Thoracic aorta (tissue), 2 donors: Measurements from ENCODE around the gene PARVA. TPM values are rescaled to one million over a fixed set of nuclear protein-coding genes. Genes with fewer than 3 reads are reported as not detected.

Experiments used
- ATAC-seq: fragments of 150-250 bp; one replicate; pipeline ENCODE4 v1.8.0; 2017; ENCODE audit warnings: low read depth; ENCODE audit not compliant: insufficient number of reproducible peaks, low FRiP score
- DNase-seq: peaks from one replicate; pipeline ENCODE4 v3.0.0-alpha.2; 2020; ENCODE audit warnings: low spot score
- H3K27ac ChIP-seq, 2 donors: fragments of 200-600 bp; sonication (generic); 1 replicate in 1 of 2; 2 replicates in 1 of 2; pipeline ENCODE4 v1.5.1; 2016; ENCODE audit warnings: mild to moderate bottlenecking in 2 of 2, moderate library complexity in 2 of 2
- H3K27me3 ChIP-seq: fragments of 200-600 bp; sonication (generic); replicated peaks from 2 replicates; pipeline ENCODE4 v1.6.0; 2016; ENCODE audit warnings: mild to moderate bottlenecking; ENCODE audit not compliant: insufficient read depth
- H3K36me3 ChIP-seq: fragments of 200-600 bp; sonication (generic); one replicate; pipeline ENCODE4 v1.5.1; 2016
- H3K4me1 ChIP-seq, 2 donors: fragments of 200-600 bp; sonication (generic); 1 replicate in 1 of 2; 2 replicates in 1 of 2; pipeline versions ENCODE4 v1.5.1 to v1.6.0; 2016; ENCODE audit warnings: low read depth in 2 of 2, mild to moderate bottlenecking in 1 of 2; ENCODE audit not compliant: control insufficient read depth in 1 of 2
- H3K4me3 ChIP-seq: fragments of 200-600 bp; sonication (generic); 2 replicates; pipeline ENCODE4 v1.5.1; 2016; ENCODE audit warnings: mild to moderate bottlenecking
- H3K9me3 ChIP-seq: fragments of 200-600 bp; sonication (generic); 2 replicates; pipeline ENCODE4 v1.5.1; 2016
- CTCF ChIP-seq: fragments of 200-600 bp; sonication (generic); IDR thresholded peaks from one replicate; pipeline ENCODE4 v1.5.1; 2019; ENCODE audit warnings: antibody characterized with exemption
- total RNA-seq, 2 donors: library from RNA; depleted of rRNA; stranded (reverse); fragments of >200 nt; gene quantifications; one replicate each; pipeline versions ENCODE4 v1.1.0 to v1.2.3, GENCODE V29; 2016

PARVA gene
- total RNA-seq, 2 donors from 2014 or later, result 96.7 to 99.7 TPM

- ATAC-seq, result no peak
- H3K27me3 ChIP-seq, result no peaks in the 10 kb centered on the region
- DNase-seq, result no peak
- peaks cover 59 to 75% of the 10 kb centered on the region in 2 donors for H3K4me1 ChIP-seq
- no peak overlapping the region for H3K4me3 ChIP-seq
- no peaks in the 10 kb centered on the region for H3K9me3 ChIP-seq
- TF ChIP-seq CTCF, result no peak
- H3K36me3 ChIP-seq, result no peaks in the 10 kb centered on the region
- H3K27ac ChIP-seq, result peak overlapping the region; percentile 59 to 70
Measured at GRCh38 chr11:12459374-12459773, 82.0 kb downstream of the PARVA start.

- Histone ChIP-seq H3K4me1 (peaks cover 57 to 69% of the 10 kb centered on the region in 2 donors), H3K9me3 (no peaks in the 10 kb centered on the region), H3K4me3 (no peak overlapping the region), H3K27me3 (no peaks in the 10 kb centered on the region), H3K36me3 (no peaks in the 10 kb centered on the region), H3K27ac (peak overlapping the region; percentile 5 to 70)
- no peak for TF ChIP-seq CTCF
- no peak for DNase-seq
- no peak for ATAC-seq
Measured at GRCh38 chr11:12459865-12460444, 82.6 kb downstream of the PARVA start.

GRCh38 chr11:12460466-12460865, 83.1 kb downstream of the PARVA start:
- H3K9me3 ChIP-seq, result no peaks in the 10 kb centered on the region
- no peak overlapping the region for H3K4me3 ChIP-seq
- no peaks in the 10 kb centered on the region for H3K36me3 ChIP-seq
- no peaks in the 10 kb centered on the region for H3K27me3 ChIP-seq
- DNase-seq (no peak), ATAC-seq (no peak)
- peaks cover 52 to 64% of the 10 kb centered on the region in 2 donors for H3K4me1 ChIP-seq
- TF ChIP-seq CTCF, result no peak
- peak overlapping the region in 1 of 2 donors; percentile 5 for H3K27ac ChIP-seq

GRCh38 chr11:12461516-12461915, 84.1 kb downstream of the PARVA start:
- Histone ChIP-seq H3K4me1 (peaks cover 42 to 53% of the 10 kb centered on the region in 2 donors), H3K27ac (no peak overlapping the region), H3K9me3 (no peaks in the 10 kb centered on the region), H3K4me3 (no peak overlapping the region), H3K36me3 (no peaks in the 10 kb centered on the region), H3K27me3 (no peaks in the 10 kb centered on the region)
- no peak for TF ChIP-seq CTCF
- no peak for ATAC-seq
- DNase-seq, result no peak

GRCh38 chr11:12464303-12464702, 86.9 kb downstream of the PARVA start:
- peaks cover 18 to 31% of the 10 kb centered on the region in 2 donors for H3K4me1 ChIP-seq
- ATAC-seq (no peak), DNase-seq (no peak)
- no peak overlapping the region for H3K27ac ChIP-seq
- H3K4me3 ChIP-seq, result no peak overlapping the region
- H3K36me3 ChIP-seq, result no peaks in the 10 kb centered on the region
- no peaks in the 10 kb centered on the region for H3K27me3 ChIP-seq
- no peaks in the 10 kb centered on the region for H3K9me3 ChIP-seq
- TF ChIP-seq CTCF, result no peak
